D341Med (cell line): ENCODE measurements around the gene LGALSL.
A peak's percentile ranks its signal among the peaks of the same experiment; 100 is the strongest.

ENCODE experiments used
- DNase-seq: peaks from one replicate; pipeline ENCODE4 v3.0.0; 2012; ENCODE audit warnings: low spot score

Gene LGALSL

DNA sequence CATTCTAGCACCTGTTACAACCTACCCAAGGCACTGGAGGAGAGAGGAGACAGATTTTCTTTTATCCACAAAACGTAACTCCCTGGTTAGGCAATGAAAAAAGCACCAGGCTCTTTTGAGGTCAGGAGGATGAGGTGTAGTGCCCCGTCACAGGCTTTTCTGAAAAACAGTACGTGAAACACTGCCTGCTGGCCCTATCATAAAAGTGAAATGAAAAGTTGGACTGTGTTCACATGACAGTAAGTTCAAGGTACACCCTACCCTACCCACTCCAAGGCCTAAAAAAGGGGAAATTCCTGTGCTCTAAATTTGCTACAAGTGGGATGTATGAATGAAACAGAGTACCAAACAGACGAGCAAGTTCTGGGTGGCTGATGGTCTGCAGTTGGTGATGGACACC, 17.6 kb downstream of the LGALSL start:
- no peak for DNase-seq

DNA sequence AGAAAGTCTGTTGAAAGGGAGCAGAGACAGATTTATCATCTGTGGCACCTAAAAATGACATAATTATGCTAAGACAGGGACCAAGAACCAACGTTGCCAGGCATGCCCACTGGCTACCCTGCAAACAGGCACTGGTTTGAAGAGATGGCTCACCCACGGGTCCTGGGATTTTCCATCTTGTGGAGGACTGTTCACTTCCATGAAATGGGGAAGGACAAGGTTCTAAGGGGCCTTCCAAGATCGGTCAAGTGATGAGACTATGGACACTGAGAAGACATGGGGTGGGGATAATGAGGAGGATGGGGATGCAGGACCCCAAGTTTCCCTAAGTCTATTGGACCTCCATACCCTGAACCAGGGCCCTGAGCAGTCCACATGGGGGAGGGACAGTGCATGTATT, 18.9 kb downstream of the LGALSL start:
- DNase-seq, result no peak

DNA sequence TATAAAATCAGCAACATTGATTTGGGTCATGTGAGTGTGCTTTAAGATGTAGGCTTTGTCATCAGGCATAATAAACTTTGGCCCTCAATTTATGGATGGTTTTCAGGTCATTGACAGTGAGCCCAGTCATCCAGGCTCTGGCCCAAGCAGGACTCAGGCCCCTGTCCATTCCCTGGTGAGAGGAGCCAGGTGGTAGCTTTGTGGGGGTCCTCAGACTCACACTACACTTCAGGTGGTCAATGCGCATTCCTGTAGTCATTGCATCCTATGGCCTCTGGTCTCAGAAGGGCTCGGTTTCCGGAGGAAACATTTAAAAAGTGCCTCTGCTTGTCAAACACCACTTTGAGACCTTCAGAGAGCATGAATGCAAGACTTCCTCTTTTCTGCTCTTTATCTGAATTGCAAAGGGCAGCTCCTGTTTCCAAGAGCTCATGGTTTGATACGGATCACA, 20.2 kb downstream of the LGALSL start:
- no peak for DNase-seq

DNA sequence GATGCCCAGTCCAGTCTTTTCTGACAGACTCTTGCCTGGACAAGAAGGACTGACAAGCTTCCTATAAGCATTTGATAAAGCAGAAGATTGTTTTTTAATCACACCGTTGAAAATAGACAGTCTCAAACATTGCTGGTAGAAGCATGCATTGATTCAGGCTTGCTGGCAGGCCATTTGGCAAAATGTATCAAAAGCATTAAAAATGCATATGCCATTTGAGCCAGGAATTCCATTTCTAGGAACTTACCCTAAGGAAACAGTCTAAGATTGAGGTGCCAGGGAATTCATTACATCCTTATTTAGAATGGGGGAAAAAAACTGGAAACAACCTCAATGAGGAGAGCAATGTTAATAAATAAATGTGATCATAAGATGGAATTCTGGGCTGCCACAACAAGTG, 20.7 kb downstream of the LGALSL start:
- no peak for DNase-seq

DNA sequence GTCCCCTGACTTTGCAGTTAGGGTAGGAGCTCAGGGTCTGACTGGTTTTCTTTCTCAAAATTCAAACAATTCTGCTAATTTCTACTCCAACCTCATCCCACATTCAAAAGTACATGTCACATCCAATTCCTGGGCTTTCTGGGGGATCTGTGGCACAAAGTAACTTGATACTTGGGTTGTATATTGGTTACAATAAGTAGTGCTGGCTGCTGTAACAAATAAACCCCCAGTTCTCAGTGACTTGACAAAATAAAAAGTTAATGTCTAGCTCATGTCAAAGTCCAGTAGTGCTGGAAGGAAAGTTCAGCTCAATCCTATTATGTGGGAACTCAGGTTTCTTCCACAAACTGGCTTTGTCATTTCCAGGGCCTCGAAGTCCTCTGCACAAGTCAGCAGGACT, 23.1 kb downstream of the LGALSL start:
- DNase-seq, result no peak

DNA sequence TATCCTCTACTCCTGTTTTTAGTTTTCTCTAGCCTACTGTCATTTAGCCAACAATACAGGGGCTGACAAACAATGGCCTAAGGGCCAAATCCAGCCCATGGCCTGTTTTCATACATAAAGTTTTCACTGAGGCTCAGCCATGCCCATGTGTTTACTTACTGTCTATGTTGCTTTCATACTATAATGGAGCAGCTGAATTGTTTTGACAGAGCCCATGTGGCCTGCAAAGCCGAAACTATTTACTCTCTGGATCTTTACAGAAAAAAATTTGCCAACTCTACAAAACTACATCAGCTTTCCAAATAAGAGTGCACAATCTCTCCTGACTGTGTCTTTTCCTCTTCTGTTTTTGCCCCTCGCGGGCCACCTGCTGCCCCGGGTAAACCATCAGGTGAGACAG, 24.0 kb downstream of the LGALSL start:
- no peak for DNase-seq

DNA sequence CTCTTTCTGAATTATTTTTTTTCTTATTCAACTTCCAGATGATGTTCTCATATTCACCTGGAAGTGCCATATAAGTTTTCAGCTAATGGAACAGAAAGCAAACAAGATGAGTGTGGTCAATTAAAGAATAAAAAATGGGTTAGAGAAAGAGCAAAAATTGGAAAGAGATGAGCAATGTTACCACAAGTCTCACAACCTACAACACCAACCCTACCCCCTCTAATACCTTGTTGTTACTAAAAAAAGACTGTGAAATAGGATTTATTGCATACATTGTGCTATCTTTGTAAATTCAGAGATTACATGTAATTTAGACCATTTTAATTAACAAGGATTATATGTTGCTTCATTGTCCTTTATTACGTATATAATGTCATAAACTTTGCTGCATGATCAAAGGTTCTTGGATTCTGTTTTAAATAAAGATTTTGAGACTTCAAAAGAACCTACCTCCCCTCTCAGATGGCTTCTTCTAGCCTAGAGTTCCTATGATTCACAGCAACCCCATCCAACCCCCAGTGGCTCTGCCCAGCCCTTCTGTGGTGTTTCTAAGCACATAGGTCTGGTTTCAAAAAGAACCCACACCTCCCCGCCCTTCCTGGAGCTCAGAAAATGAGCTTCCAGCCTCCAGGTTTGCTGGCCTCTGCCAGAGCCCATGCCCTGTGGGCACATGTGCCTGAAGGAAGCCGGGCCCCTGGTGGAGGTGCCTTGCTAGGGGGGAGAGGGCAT, 24.7 kb downstream of the LGALSL start:
- DNase-seq, result no peak

DNA sequence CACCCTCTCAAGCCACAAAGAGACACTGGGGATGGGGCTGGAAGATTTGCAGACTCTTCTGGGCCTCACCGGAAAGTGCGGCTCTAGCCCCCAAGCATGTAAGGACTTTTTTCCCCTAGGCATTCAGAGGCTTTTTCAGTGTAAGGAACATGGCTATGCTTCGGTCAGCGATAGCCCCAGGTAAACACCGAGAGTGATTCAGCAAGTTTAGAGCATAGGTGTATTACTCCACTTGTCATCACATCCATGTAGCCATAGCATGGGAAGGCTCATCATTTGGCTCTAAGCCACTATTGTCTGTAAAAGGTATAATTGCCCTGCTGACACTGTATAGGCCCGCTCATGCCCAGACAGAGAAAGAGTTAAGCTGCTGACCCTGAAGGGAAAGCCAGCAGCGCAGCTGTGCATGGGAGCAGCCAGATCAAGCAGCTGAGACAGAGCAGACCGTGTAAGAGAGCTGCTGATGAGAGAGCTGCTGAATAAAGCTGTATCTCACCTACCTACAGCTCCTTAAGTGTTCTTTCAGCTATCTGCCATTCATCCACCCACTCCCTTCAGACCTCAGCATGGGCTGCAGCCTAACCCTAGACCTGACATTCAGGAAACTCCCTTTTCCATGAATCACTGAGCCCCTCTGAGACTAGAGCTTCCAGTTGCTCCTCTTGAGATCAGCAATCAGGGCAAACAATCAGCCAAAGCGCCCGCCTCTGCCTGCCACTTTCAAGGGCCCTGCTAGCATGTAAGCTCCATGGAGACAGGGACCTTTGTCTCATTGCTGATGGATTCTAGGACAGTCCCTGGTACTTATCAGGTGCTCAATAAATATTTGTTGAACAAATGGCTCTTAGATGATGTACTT, 25.5 kb downstream of the LGALSL start:
- DNase-seq, result no peak

DNA sequence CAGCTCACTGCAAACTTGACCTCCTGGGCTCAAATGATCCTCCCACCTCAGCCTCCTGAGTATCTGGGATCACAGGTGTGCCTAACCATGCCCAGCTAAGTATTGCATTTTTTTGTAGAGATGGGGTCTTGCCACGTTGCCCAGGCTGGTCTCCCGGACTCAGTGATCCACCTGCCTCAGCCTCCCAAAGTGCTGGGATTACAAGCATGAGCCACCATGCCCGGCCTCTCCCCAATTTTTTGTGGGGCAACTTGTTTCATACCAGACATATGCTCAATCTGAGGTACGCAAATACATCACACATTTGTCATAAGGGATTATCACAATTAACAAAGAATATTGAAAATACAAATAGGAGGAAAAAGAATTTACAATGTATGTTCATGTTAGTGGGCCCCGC, 27.7 kb downstream of the LGALSL start:
- no peak for DNase-seq

DNA sequence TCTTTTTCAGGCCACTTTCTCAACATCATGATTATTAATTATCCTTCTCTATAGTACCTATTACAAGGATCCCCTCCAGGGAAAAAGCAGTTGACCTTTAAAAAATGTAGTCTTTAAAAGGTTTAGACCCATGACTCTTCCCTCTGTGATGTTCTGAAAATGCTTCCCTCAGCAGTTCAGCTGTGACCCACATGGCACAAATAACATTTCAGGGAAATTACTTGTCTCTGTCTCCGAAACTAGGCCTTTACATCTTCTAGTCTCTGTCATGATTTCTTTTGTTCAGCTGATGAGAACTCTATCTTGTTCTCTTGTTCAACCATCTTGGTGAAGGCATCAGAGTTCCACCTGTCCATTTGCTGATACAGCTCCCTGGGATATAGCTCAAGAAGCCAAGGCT, 28.3 kb downstream of the LGALSL start:
- no peak for DNase-seq

DNA sequence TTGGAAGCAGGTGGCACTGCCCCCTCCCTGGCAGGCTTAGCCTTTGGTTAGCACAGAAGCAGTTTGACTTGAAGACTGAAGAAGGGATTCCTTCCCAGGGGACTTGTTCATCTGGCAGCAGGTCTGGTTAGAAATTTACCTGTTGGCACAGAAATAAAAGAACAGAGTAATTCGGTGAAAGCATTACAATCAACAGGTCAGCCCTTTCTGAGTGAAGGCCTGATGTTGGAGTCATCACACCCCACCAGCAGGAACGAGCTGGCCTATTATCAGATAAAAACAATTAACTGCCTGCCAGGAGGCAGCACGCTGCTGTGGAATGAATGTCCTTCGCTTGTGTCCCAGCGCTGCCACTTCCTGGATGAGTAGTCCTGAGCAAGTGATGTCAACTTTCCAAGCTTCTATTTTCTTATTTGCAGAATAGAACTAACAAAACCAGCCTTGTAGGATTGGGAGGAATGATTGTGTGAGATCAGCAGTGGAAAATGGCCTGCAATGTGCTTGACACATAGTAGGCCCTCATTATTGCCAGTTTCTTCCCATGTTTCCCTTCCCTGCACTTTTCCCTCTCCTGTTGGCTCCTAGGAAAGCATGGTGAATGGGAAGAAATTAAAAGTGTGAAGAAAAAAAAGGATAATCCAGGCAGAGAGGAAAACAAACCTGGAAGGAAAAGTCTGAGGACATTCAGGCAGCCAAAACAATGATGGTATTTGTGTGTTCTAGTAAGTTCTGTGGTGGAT, 29.0 kb downstream of the LGALSL start:
- DNase-seq, result no peak

DNA sequence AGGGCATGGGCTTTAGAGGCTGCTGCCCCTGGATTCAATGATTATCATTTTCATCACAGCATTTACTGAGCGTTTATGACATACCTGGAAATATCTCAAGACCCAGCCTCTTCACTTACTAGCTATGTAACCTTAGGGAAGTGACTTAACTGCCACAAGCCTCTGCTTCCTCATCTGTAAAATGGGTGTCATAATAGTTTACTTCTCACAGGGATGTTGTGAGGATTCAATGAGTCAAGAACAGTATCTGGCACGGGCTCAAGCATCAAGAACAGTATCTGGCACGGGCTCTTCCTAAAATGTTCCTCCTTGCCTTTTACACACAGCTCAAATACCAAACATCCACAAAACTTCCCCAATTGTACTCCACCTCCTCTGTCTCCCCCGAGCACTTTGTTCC, 31.4 kb downstream of the LGALSL start:
- no peak for DNase-seq

DNA sequence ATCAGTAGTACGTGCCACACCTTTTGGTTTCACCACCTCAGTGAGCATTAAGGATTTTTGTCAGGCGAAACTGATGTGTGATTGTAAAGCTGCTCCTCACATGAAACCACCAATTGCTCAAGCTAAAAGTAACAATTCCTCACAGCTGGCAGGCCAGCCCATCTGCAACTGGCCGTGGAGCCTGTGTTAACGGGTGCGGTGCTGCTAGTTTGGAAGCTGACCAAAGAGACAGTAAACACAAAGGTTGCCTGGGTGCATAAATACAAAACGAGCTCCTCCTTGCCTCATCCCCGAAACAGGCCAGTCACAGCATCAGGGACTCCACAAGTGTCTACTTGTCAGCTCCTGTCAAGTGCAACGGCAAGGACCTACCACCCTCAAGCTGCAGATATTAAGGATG, 32.0 kb downstream of the LGALSL start:
- no peak for DNase-seq

DNA sequence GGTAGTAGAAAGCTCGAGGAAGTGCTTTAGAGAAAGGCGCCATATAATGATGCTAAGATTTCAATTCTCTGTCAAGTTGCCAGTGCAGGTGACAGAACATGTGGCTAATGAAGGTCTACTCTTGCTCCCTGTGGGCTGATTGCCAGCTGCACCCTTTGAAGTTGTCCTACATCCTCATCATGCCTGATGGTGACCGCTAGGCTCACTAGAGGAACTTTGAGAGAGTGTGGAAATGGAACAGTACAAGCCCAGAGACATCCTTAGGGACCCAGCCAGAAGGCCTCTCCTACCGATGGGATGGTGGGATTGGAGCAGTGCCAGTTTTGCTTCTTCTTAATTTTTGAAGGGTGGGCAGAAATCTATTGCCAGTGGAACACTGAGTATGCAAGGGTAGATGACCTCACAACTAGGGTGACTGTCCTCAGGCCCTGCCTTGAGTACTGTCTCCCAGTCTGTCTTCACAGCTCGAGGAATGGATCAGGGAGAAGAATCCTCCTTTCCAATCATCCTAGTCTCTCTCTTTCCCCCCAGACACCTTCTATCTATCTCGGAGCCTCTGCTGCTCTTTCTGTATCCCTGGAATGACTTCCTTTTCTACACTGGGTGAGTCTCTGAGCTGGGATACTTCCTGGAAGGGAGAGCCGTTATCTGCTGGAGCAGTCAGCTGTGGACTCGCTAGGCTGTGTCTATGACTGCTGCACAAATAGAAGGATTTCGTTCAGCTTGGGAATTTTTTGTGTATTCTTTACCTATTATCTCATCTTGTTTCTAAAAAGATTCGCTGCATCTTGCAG, 33.5 kb downstream of the LGALSL start:
- DNase-seq, result no peak

DNA sequence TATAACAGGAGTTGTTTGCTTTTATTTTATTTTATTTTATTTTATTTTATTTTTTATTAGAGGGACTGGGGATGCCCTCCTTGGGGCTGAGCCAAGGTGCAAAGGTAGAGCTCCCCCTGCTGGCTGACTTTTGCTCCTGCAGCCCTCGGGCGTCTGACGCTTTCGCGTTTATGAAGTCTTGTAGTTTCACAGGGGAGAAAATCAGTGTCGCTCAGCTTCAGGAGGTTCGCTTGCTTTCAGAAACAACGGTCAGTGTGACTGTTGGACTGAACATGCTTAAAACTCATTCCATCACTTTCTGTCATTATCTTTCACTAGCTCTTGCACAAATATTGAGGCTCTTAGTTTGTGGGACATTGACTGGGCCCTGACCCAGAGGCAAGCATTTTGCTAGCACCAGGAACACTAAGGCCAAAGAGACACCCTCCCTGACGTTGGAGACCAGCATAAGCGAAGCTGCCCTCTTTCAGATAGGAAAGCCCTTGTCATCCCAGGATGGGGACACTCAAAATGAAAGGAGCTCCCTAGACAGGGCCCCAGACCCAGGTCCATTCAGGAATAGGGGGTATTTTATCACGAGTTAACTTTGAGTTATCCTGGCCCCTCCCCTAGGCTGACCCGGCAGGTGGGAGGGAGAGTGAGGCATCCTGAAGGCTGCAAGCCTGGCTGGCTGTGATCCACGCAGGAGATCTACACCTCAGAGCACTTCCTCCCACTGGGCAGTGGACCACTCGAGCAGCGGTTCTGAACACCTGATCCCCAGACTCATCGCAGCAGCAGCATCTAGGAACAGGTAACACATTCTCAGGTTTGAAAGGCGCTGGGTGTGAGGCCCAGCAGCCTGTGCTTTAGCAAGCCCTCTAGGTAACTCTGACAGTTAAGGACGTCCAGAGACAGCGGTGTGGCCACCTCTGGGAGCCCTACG, 34.4 kb downstream of the LGALSL start:
- peak; percentile 77 for DNase-seq

DNA sequence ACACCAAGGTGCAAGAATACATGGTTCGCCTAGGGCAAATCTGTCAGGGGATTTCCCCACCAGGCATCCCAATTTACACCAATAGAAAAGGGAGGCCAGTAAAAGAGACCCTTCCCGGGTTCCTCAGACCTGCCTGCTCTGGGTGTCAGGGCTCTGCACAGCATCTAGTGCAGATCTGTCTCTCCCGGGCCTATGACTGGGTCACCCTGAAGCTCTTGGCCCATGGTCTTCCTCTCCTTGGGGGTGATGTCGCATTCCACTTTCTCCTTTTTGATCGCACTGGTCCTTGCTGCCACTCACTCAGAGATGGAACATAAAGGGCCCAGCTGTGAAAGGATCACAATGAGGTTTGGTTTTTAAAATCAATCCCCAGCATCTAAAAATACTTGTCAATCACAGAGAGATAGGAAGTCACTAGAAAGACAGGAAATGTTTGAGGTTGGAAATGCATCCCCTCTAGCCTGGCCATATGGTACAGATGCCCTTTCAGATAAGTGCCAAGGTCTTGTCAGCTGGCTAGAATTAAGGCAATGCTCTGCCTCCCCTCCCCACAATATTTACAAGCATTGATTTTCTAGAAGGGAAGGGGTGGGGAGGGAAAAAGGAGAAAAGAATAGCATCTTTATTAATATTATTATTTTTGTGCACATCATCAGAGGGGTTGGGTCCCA, 35.3 kb downstream of the LGALSL start:
- no peak for DNase-seq

DNA sequence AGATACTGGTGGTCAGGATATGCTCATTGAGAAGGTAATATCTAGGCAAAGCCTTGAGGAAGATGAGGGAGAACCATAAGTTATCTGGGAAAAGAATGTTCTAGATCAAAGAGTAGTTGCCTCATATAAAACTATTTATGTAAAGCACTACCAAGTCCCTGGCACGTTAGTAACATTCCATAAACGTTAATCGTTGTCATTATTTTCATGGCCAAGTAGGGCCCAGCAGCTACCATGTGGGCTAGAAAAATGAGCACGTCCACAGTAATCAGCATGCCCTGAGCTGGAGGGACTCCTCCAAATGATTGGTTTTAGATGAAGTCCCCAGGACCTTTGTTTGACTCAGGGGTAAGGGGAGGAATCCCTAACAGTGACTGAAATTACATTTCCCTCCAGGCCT, 37.5 kb downstream of the LGALSL start:
- DNase-seq, result no peak

DNA sequence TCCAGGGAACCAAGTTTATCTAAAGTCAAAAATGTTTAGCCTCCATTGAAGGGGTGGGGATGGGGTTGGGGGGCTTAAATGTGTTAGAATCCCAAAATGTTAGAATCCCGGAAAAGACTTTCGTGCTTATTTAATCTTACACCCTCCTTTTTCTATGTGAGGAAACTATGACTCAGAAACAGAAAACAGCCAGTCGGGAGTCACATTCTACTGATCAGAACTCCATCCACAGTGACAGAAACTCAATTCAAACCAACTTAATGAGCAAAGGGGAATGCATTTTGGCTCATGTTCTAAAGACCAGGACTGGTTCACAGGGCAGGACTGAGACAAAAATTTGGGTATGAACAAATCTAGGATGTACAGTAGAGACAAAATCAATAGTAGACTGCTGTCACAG, 38.3 kb downstream of the LGALSL start:
- no peak for DNase-seq

DNA sequence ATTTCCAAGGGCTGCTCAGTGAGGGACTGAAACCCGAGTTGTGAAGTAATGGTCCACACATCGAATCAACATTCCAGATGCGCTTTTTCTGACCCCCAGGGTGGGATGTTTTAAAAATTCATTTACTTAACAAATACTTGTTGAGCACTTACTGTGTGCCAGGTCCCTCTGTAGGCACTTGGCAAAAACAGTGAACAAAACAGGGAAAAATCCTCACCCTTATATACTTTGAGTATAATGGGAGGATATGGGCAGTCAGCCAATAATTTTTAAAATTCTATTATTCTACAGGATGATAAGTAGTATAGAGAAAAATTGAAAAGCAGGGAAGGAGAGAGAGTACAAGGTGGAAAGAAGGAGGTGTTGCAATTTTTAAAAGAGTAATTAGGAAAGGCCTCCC, 38.9 kb downstream of the LGALSL start:
- no peak for DNase-seq

DNA sequence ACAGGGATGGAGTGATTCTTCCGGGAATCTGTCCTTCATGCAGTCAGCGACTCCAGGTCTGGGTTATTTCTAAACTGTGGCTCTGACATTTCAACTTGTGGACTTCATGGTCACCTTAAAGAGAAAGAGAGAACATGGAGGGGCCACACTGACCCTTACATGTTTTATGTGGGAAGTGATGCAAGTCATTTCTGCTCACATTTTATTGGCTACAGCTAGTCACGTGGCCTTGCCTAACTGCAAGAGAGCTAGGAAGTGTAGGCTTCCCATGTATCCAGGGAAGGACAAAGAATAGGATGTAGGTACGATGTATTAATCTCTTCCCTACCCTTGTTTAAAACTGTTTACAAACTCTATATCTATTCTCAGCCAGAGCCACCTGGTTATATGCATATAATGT, 39.8 kb downstream of the LGALSL start:
- DNase-seq, result no peak
